GM19351 (cell line): Measurements from ENCODE around the gene WAPL.

Experiments used
- ATAC-seq: cut with Tn5 transposase; IDR thresholded peaks from one replicate; pipeline ENCODE4 v1.9.1; 2021; ENCODE audit warnings: mild to moderate bottlenecking, moderate library complexity; ENCODE audit not compliant: unreplicated experiment

WAPL gene

DNA sequence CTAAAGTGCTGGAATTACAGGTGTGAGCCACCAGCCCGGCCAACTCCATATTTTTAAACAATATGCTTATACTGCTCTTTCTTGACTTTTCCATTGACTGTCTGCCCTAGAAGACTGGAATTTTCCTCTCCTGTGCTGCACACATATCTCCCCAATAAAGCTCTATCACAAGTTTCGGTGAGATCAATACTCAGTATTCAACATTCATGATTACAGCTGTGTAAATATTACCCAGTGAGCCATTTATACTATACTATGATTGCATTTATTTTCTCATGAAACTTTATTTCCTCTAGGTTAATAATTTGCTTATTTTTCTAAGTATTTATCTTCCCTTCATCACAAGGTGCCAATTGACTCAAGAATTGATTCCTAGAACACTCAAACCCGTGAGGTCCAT lies 106.5 kb downstream of the WAPL start:
- no peak for ATAC-seq

DNA sequence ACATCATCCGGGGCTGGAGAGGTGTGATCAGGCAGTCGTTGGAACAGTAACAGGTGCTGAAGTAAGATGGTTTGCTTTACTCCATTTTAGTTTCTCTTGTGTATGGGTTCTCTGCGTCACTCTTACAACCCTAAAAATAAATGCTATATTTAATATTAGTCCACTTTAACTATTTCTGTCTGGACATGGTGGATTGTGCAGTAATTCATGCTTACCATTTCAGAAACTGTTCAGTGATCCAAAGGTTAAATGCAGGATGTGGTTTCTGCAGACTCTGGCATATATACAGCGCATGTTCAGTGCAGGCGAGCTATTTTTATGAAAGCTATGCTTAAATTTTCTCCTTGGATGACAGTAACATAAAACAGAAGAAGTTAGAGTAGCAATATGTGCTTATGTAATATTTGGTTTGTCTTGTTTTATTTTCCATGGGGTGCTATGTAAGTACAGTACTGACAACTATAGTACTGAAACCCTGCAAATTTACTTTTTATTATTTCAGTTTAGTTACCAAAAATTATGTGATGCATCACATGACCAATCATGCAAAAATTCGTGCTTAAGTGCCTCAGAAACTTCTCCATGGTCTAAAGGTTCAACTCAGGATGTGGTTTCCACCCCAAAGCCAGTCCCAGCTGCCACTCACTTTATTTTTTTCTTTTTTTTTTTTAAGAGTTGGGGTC lies 108.4 kb downstream of the WAPL start:
- ATAC-seq = peak; percentile 71

DNA sequence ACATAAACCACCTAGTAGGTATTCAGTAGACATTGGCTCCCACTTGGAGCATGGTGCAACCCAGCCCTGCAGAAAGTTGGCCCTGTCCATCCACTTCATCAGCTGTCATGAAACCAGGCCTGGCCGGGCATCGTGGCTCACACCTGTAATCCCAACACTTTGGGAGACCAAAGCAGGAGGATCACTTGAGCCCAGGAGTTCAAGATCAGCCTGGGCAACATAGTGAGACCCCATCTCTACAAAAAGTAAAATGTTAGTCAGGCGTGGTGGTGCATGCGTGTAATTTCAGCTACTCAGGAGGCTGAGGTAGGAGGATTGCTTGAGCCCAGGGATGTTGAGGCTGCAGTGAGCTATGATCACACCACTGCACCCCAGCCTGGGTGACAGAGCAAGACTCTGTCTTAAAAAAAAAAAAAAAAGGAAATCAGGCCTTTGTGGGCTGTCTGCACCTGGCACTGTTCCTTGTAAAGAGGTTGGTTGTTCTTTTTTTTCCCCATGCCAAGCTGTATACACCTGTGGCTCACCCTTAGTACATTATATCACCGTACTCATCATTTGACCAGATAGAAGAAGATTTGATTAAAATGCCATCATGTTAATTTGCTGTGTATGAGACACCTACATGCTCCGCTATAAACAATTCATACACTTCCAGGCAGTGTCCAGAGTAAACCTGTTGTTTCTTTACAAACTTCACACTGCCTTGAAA lies 109.6 kb downstream of the WAPL start:
- no peak for ATAC-seq

DNA sequence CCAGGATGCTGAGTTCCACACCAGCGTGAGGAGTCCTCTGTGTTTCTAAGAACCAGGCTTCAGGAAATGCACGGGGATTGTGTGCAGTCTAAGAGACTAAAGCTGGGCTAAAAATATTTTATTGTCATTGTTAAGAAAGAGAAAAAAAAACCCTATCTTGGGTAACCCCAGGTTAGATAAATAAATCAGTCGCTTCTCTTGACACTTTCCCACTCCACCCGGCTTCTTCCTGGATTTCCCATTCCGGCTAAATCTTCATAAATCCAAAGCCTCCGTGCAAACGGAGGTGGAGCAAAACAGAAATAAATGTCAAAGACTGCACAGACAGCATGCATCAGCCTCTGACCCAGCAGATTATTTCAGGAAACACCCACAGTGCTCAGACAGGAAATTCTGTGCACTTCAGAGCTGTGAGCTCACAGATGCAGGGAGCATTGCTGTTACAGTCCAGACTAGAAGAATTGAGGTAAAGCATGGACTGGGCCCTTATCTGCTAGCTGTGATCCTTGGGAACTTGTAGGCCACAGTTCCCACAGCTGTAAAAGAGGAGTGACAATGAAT lies 110.2 kb downstream of the WAPL start:
- ATAC-seq = peak; percentile 57

DNA sequence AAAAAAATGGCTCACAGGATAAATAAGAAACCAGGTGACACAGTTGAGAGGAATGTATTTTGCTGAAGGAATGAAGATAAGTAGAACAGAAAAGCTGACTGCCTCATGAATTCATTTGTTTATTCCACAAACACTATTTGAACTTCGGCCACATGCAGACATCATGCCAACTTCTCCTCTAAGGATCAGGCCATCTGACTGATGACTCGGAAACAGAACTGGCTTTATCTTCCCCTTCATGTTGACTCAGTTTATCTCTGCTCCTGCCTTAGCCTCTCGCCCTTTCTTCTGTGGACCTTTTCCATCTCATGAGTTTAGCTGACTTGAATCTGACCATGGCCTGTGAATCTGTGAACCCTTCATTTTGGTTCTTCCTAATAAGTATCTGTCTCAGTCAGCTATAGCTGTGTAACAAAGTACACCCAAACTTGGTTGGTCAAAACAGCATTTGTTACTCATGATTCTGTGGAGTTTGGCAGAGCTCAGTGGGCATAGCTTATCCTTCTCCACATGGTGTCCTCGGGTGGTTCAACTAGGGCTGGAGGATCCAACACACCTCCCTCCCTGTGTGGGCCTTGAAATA lies 111.0 kb downstream of the WAPL start:
- ATAC-seq = no peak

DNA sequence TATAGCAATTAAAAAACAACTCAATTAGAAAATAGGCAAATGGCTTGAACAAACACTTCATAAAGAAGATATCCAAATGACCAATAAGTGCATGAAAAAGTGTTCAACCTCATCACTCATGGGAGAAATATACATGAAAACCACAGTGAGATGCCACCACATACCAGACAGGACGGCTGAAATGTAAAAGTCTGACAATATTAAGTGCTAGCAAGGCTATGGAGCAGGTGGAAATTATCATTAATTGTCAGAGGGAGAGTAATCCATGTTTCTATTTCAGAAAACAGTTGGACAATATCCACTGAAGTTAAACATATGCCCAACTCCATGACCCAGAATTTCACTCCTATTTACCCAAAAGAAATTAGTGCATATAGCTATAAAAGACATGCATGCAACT lies 112.4 kb downstream of the WAPL start:
- no peak for ATAC-seq

DNA sequence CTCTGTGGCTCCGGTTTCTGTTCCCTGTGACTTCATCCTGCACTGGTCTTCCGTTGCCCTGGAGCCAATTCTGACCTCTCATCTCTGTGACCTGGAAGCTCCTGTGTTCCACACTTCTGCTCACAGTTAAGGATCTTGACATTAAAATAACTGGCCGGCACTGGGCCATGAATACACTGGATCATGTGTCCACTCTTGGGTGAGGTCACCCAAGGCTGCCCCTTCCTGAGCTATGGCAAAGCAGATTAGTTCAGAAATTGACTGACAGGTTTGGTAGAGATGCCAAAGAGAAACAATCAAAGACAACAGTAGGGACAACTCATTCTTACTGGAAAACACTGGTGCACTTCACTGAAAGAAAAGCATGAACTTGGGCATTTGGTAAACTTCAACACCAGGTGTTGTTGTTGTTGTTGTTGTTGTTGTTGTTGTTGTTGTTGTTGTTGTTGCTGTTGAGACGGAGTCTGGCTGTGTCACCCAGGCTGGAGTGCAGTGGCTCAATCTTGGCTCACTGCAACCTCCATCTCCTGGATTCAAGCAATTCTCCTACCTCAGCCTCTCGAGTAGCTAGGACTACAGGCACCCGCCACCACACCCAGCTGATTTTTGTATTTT lies 118.3 kb downstream of the WAPL start:
- no peak for ATAC-seq

DNA sequence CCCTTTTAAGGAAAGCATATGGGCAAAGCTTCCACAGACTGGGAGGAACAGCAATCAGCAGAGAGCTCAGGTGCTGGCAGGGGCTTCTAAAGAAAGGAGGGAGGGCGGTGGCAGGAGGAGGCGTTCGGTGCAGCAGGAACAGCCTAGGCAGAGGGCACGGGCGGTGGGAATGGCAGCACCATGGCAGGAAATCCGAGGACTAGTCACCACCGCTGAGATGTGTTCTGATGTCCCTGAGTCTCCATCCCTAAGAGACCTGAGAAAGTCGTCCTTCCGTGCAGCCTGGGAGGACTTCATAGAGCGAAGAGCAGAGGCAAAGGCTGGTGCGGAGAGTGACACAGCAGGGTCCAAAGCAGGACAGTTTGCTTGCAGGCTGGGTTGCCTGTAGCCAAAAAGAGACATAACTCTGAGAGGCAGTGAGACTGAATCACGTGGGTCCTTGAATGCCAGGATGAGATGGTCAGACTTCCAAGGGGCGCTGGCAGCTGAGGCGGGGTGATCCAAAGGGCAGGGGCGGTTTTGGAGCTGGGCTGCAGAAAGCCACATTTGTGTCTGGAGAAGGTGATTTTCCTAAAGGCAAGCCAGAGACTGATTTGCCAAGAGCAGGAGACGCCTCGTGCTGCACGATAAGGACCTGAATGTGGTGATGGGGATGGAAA lies 119.2 kb downstream of the WAPL start:
- ATAC-seq = no peak

DNA sequence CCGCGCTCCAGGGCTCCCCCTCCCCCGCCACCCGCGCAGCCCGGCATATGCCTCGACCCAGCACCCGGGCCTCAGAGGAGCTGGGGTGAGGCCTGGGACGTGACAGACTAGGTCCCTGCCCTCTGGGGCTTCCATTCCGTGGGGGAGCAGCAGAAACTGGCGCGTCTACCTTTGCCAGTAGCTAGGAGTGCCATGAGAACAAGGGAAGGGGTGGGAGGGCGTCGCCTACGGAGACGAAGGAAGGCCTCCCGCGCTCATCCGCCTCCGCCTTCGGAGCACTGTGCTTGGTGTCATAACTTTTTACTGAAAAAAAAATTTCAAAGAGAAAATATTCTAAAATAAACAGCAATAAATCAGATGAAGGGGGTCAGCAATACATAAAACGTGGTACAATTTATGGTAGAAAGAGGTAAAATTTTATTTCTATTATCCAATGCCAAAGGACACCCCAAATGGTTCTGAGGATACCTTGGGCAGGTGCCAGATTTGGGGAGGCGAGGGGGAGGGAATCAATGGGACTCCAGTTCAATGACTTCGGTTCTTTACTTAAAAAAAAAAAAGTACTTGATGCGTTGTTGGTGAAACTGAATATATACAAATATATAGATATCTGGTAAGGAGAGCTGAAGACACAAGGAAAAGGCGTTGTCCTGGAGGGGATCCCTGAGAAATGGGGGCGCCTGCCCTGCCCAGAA lies 119.9 kb downstream of the WAPL start:
- ATAC-seq = no peak

DNA sequence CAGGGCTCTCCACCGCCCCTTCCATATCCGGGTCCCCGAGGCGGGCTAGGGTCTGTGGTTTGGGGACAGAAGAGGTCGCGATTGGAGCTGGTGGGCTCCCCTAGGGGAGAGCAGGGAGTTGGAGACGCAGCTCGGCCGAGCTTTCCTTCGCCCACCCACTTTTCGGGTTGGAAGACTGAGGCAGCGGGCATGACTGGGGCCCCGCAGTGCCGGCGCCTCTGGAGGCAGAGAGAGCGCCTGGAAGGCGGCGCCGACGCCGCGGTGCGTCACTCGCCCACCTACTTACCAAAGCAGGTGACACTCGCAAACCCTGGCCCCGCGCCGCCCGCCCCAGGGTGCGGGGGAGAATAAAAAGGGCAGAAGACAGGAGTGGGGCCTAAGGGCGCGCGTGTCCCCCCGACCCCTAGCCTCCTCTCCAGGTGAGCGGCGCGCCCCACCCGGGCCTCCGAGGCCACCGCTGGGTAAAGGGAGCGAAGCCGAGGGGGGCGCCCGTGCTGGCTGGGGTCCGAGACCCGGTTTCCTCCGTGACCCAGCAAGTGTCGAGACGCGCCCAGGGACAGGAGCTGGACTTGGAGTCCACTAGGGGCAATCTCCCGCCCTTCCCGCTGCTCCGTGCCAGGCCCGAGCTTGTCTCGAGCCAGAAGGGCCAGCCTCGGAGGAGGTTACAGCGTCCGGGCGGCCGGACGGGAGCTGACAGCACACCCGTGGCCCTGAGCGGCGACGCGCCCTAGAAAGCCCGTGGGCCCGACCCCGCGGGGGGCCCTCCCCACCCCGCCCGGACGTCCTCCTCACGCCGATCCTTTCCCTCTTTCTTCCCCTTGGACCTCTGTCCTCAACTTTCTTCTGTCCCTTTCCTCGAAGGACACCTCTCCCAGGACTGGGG lies 120.6 kb downstream of the WAPL start:
- ATAC-seq = peak; percentile 42

DNA sequence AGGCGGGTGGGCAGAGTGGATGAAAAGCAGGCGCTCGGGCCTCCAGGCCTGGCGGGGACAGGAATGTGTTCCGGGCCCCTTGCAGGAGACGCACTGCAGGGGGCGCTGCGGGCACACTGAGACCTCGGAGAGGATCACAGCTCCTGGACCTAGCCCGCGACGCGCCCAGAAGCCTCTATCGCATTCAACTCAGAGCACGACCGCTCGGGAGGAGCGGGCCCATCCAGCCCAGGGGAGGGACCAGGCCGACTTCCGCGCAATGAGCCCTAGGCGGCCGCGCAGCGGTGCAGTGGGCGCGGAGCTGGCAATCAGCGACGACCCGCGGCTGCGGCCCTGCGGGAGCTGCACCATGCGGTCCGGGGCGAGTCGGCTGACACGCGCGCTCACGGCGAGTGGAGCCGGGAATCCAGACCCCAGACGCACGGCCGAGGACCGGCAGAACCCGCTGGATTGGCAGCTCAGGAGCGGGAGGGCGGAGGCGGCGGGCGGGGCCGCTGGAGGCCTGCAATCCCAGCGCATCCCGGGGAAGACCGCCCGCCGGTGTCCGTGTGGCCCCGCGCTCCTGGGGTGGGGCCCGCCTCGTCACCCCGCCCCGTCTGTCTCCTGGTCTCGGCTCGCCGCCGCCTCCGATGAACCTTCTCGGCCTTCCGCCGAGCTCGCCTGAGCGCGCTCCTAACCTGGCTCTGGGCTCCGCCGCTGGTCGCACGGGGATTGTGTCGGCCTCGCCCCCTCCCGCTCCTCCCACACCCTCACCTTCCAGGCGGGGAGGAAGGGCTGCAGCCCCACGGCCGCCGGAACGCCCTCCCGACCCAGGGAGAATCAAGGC lies 121.5 kb downstream of the WAPL start:
- peak; percentile 85 for ATAC-seq

DNA sequence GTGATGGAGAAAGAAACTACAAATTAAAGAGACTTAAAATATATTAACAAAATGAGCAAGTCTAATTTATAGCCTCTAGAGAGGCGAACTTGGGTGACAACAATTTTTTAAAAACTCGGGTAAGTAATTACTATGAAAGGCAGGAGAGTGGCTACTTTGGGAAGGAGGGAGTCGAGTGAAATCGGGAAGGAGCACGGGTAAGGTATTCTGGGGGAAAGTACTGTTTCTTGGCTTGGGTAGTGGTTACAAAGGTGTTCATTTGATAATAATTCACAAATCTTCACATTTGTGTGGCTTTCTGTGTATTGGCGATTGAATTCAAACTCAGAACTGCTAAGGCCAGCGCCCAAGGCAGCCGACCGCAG lies 122.1 kb downstream of the WAPL start:
- ATAC-seq = no peak

DNA sequence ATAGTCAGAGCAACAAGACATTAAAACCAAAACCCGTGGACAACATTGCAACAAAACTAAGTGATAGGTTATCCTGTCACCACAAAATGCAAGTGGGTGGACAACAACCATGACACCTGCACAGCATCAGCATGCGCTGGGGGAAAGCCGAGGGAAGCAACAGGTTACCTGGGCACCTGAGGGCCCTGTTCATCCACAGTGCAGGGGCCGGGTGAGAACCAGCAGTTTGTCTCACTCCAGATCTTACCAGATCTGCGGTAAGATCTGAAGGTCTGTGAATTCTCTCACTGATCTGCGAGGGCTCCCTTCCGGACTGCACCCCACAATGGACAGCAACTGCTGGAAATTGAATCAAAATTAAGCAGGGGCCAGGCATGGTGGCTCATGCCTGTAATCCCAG lies 124.5 kb downstream of the WAPL start:
- ATAC-seq = no peak

DNA sequence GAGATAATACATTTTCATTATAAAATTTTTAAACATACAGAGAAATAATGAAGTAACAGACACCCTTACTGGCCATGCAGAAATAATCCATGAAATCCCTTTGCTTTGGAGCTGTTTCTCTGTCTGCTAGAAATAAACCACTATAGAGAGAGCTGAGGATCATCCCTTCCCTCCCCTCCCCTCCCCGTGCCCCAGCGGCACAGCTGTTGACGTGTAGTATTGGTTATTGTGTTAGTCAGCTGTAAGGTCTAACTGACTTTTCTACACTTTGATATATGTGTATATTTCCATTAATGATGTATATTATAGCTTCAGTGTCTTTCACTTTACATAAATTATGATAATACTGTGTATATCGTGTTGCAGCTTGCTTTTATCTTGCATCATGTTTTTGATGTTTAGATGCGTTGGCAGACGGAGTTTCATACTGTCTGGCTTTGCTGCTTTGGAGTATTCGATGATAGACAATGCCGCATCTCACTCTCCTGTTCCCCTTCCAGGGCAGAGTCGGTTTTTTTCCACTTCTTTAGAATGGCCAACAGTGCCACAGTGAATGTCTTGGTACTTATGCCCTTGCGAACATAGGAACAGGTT lies 127.6 kb downstream of the WAPL start:
- ATAC-seq = no peak

DNA sequence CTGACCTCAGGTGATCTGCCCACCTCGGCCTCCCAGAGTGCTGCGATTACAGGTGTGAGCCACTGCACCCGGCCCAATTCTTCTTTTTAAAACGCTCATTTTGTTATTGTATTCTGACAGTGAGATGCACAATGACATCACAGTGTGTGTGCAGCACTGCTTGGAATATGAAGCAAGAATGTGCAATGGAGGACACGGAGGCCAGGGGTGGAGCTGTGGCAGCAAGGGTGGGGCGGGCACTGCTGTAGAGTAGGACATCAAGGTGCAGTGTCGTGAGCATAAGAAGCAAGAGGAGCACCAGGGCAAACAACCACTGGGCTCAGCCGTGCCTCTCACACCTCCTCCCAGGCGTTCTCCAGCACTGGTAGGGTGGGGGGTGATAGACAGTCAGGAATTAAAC lies 128.2 kb downstream of the WAPL start:
- ATAC-seq = no peak

DNA sequence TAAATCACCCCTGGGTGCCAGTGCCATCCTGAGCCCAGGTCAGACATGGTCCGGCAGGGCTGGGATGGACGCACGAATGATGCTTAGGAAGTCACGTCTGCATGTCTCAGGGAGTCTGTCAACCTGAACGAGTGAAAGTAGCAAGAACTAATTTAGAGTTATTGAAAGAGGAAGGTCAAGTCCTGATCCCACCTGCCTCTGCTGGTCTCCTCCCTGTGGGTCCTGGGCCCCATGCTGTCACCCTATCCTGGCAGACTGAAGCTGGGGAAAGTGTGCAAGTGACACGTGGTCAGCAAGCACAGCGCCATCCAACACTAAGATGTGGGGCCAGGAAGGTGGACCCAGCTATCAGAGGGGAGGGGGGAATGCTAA lies 128.9 kb downstream of the WAPL start:
- peak; percentile 39 for ATAC-seq

DNA sequence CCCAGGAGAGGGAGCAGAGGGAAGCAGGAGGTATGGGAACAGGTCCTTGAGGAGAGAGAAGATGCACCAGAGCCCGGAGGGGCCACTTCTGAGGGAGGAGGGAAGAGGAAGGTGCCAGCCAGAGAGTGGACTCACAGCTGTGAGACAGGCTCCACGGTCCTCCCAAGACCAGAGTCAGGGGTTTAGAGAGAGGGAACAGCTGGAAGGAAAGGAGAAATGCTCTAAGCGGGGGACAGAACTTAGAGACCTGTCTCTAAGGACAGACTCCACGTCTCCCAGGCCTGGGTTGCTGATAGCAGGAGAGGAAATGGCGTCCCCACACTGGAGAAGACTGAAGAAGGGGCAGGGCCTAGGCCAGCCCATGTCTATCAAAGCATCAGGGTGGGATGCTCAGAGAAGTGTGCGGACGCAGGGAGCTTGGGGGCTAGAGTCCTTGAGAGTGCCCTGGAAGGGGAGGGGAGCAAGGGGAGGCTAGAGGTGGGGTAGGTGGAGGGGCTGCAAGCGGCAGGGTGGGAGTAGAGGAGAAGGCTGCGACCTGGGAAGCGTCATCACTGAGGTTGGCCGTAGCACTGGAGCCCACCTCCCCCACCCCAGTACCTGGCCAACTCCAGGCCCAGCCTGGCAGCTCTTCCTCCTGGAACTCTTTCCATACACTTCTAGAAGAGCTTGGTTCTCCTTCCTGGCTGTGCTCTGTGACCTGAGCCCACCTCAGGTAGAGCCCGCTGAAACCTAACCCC lies 129.4 kb downstream of the WAPL start:
- peak; percentile 26 for ATAC-seq
